SJCRH30 (cell line): ENCODE measurements around the gene TMEM132C. TPM values are rescaled to one million over a fixed set of nuclear protein-coding genes. Genes with fewer than 3 reads are reported as not detected.

Source experiments
- DNase-seq, 2 experiments: peaks; one replicate each; pipeline ENCODE4 v3.0.0-alpha.2; 2015 to 2020
- H3K27ac ChIP-seq: fragments of 250-450 bp; sonication (Bioruptor Pico); 2 replicates; pipeline ENCODE4 v1.5.1; 2020; ENCODE audit warnings: mild to moderate bottlenecking, moderate library complexity
- H3K27me3 ChIP-seq: fragments of 250-450 bp; sonication (Bioruptor Pico); 2 replicates; pipeline ENCODE4 v1.5.1; 2020; ENCODE audit warnings: mild to moderate bottlenecking, moderate library complexity
- H3K36me3 ChIP-seq: fragments of 250-450 bp; sonication (Bioruptor Pico); 2 replicates; pipeline ENCODE4 v1.5.1; 2020; ENCODE audit warnings: mild to moderate bottlenecking, moderate library complexity
- H3K4me1 ChIP-seq: fragments of 250-450 bp; sonication (Bioruptor Pico); 2 replicates; pipeline ENCODE4 v1.5.1; 2020; ENCODE audit warnings: mild to moderate bottlenecking, moderate library complexity
- H3K4me3 ChIP-seq: fragments of 250-450 bp; sonication (Bioruptor Pico); 2 replicates; pipeline ENCODE4 v1.5.1; 2020; ENCODE audit warnings: mild to moderate bottlenecking, moderate library complexity
- H3K9me3 ChIP-seq: fragments of 250-450 bp; sonication (Bioruptor Pico); replicated peaks from 2 replicates; pipeline ENCODE4 v1.5.1; 2020; ENCODE audit warnings: mild to moderate bottlenecking, moderate library complexity
- total RNA-seq: library from RNA; depleted of rRNA; stranded (reverse); fragments of >200 nt; shearing (Covaris generic); gene quantifications from 2 replicates; pipeline ENCODE4 v1.2.3, GENCODE V29; 2014

The TMEM132C gene
- total RNA-seq, 1 experiment from 2014 or later, result not detected

- Histone ChIP-seq H3K4me1 (no peaks in the 10 kb centered on the region), H3K27ac (no peak overlapping the region), H3K9me3 (no peaks in the 10 kb centered on the region), H3K27me3 (no peaks in the 10 kb centered on the region), H3K36me3 (no peaks in the 10 kb centered on the region), H3K4me3 (no peak overlapping the region)
- no peak for DNase-seq
Observed at GRCh38 chr12:128316078-128316477, 49.1 kb downstream of the TMEM132C start.

DNA sequence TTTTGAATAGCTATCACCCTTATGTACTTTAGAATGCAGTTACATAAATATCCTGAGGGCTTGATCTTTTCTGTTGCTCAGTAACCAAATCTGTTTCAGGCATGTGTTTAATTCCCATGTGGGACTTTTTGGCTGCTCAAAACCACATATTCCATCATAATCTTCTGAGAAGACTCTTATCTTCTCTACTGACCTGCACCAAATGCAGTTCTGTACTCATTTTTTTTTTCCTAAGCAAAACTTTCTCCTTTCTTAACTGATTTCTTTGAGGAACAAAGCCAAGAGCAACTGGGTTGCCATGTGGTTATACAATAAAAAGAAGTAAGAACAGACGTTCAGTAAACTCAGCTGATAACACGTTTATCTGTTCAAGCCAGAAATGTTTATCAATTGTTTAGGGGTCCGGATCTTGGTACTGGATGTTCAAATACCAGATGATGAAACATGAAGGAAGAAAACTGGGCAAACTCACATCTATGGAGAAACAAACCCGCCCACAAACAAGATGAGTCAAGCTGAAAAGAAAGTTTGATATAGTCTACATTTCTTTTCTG, 50.1 kb downstream of the TMEM132C start:
- no peaks in the 10 kb centered on the region for H3K27me3 ChIP-seq
- no peaks in the 10 kb centered on the region for H3K9me3 ChIP-seq
- no peak overlapping the region for H3K27ac ChIP-seq
- H3K4me1 ChIP-seq, result no peaks in the 10 kb centered on the region
- H3K4me3 ChIP-seq, result no peak overlapping the region
- no peaks in the 10 kb centered on the region for H3K36me3 ChIP-seq
- peak in 1 of 2 experiments; percentile 3 for DNase-seq

DNA sequence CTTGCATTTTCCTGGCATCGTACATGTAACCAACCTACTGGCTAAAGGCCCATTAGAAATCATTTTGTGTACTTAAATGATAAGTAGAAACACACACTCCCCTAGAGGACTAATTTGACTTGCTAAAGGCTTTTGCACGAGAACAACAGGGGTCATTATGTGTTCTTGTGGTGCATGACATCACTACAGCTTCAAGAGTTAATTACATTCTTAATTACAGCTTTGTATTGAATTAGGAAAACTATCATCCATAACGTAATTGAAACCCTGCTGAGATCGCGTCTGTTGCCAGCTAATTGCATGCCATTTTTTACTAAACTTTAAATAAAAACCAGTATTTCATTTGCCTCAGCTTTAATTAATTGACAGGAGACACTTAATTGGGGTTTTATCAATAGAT, 51.4 kb downstream of the TMEM132C start:
- H3K27ac ChIP-seq, result no peak overlapping the region
- no peaks in the 10 kb centered on the region for H3K9me3 ChIP-seq
- H3K4me1 ChIP-seq, result no peaks in the 10 kb centered on the region
- DNase-seq, result no peak
- H3K36me3 ChIP-seq, result no peaks in the 10 kb centered on the region
- no peak overlapping the region for H3K4me3 ChIP-seq
- no peaks in the 10 kb centered on the region for H3K27me3 ChIP-seq

DNA sequence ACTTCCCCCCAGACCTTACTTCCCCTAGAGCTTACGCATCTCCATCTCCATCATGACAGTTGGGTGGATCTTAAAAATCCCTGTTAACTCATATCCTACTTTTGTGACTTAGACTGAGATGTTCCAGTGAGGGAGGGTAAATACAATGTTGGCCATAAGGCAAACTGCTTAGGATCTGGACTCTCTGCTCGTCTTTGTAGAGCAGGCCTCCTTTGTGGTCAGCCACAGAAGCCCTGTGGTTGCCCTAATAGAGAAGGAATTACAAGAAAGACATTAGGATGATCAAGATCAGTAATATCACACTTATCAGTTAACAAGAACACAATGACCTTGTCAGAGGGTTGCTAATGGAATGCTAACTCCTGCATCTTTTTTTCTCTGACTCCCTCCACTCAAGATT, 52.0 kb downstream of the TMEM132C start:
- DNase-seq, result no peak
- H3K4me1 ChIP-seq, result no peaks in the 10 kb centered on the region
- H3K4me3 ChIP-seq, result no peak overlapping the region
- H3K36me3 ChIP-seq, result no peaks in the 10 kb centered on the region
- H3K27me3 ChIP-seq, result no peaks in the 10 kb centered on the region
- H3K9me3 ChIP-seq, result no peaks in the 10 kb centered on the region
- H3K27ac ChIP-seq, result no peak overlapping the region

GRCh38 chr12:128322341-128322740, 55.4 kb downstream of the TMEM132C start:
- no peak overlapping the region for H3K4me3 ChIP-seq
- no peaks in the 10 kb centered on the region for H3K27me3 ChIP-seq
- no peak for DNase-seq
- no peaks in the 10 kb centered on the region for H3K36me3 ChIP-seq
- H3K27ac ChIP-seq, result no peak overlapping the region
- H3K9me3 ChIP-seq, result no peaks in the 10 kb centered on the region
- no peaks in the 10 kb centered on the region for H3K4me1 ChIP-seq

- H3K4me3 ChIP-seq, result no peak overlapping the region
- no peaks in the 10 kb centered on the region for H3K36me3 ChIP-seq
- no peaks in the 10 kb centered on the region for H3K27me3 ChIP-seq
- no peak overlapping the region for H3K27ac ChIP-seq
- DNase-seq, result no peak
- H3K4me1 ChIP-seq, result no peaks in the 10 kb centered on the region
- no peaks in the 10 kb centered on the region for H3K9me3 ChIP-seq
Observed at GRCh38 chr12:128323145-128323920, 56.4 kb downstream of the TMEM132C start.

GRCh38 chr12:128325646-128326045, 58.7 kb downstream of the TMEM132C start:
- H3K27ac ChIP-seq, result no peak overlapping the region
- no peaks in the 10 kb centered on the region for H3K4me1 ChIP-seq
- H3K9me3 ChIP-seq, result no peaks in the 10 kb centered on the region
- no peaks in the 10 kb centered on the region for H3K27me3 ChIP-seq
- no peaks in the 10 kb centered on the region for H3K36me3 ChIP-seq
- no peak for DNase-seq
- no peak overlapping the region for H3K4me3 ChIP-seq

GRCh38 chr12:128326406-128326805, 59.4 kb downstream of the TMEM132C start:
- DNase-seq, result no peak
- Histone ChIP-seq H3K27ac (no peak overlapping the region), H3K4me3 (no peak overlapping the region), H3K4me1 (no peaks in the 10 kb centered on the region), H3K36me3 (no peaks in the 10 kb centered on the region), H3K9me3 (no peaks in the 10 kb centered on the region), H3K27me3 (no peaks in the 10 kb centered on the region)

GRCh38 chr12:128328961-128329360, 62.0 kb downstream of the TMEM132C start:
- Histone ChIP-seq H3K27ac (no peak overlapping the region), H3K9me3 (no peaks in the 10 kb centered on the region), H3K36me3 (no peaks in the 10 kb centered on the region), H3K4me1 (no peaks in the 10 kb centered on the region), H3K4me3 (no peak overlapping the region), H3K27me3 (no peaks in the 10 kb centered on the region)
- DNase-seq, result no peak

GRCh38 chr12:128336204-128337070, 69.5 kb downstream of the TMEM132C start:
- Histone ChIP-seq H3K27ac (no peak overlapping the region), H3K36me3 (no peaks in the 10 kb centered on the region), H3K4me3 (no peak overlapping the region), H3K9me3 (no peaks in the 10 kb centered on the region), H3K27me3 (no peaks in the 10 kb centered on the region), H3K4me1 (no peaks in the 10 kb centered on the region)
- no peak for DNase-seq

GRCh38 chr12:128337071-128337345, 70.0 kb downstream of the TMEM132C start:
- no peaks in the 10 kb centered on the region for H3K36me3 ChIP-seq
- H3K4me1 ChIP-seq, result no peaks in the 10 kb centered on the region
- no peak overlapping the region for H3K27ac ChIP-seq
- no peaks in the 10 kb centered on the region for H3K9me3 ChIP-seq
- no peak overlapping the region for H3K4me3 ChIP-seq
- DNase-seq, result no peak
- H3K27me3 ChIP-seq, result no peaks in the 10 kb centered on the region

DNA sequence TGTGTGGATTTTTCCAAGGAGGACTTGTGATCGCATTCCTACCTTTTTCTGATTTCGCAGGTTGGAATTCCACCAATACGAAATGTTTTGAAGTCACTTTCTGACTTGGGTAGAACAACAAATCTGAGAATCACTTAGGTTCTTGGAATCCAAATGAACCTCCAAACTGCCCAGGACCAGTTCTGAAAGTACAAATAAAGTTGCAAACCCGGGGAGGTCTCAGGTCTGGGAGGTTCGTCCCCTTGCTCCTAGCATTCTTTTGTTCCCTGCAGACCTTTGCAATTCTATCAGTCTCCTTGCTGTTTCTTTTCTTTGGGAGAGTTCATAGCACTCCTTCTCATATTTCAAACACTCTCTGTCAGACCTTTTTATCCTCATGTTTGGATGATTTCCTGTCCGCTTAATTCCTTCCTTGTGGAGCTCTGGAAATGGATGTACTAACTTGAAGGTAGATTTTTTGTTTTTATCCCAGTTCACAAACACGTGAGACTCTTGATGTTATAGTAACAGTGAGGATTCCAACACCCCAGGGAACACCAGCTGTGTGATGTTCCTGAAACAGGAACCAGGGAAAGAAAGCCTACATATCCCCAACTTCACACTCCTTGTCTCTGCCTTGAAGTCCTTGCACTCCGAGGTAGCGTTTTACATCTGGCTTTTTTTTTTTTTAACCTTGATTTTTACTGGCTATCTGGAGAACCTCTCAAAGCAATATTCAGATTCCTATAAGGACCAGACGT, 70.6 kb downstream of the TMEM132C start:
- Histone ChIP-seq H3K27me3 (no peaks in the 10 kb centered on the region), H3K4me1 (no peaks in the 10 kb centered on the region), H3K27ac (no peak overlapping the region), H3K4me3 (no peak overlapping the region), H3K36me3 (no peaks in the 10 kb centered on the region), H3K9me3 (no peaks in the 10 kb centered on the region)
- no peak for DNase-seq

GRCh38 chr12:128338386-128339125, 71.6 kb downstream of the TMEM132C start:
- Histone ChIP-seq H3K27me3 (no peaks in the 10 kb centered on the region), H3K4me1 (no peaks in the 10 kb centered on the region), H3K4me3 (no peak overlapping the region), H3K36me3 (no peaks in the 10 kb centered on the region), H3K27ac (no peak overlapping the region), H3K9me3 (no peaks in the 10 kb centered on the region)
- no peak for DNase-seq

DNA sequence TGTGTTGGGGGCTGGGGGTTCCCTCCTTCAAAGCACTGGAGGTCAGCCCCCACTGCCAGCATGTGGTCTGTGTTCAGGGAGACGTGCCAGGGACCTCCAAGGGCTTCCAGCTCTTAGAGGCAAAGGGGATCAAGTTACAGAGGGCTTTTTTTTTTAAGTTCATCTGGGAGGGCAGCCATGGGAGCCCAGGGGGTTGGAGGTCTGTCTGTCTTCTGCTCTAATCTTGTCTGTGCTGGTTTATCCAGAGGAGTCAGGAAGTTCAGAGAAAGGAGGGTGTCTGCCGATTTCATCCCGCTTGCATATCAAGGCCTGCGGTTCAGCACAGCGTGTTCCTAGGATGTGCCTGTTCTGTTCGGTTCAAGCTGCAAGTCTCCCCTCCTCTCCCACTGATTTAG, 72.2 kb downstream of the TMEM132C start:
- Histone ChIP-seq H3K4me3 (no peak overlapping the region), H3K4me1 (no peaks in the 10 kb centered on the region), H3K36me3 (no peaks in the 10 kb centered on the region), H3K27ac (no peak overlapping the region), H3K27me3 (no peaks in the 10 kb centered on the region), H3K9me3 (no peaks in the 10 kb centered on the region)
- DNase-seq, result peak in 1 of 2 experiments; percentile 10
